ENCODE data around the gene KIF12.

- TF ChIP-seq CTCF (IDR thresholded peaks at IDR 0.05; ENCODE audit: insufficient read depth, low read depth, low read length) (no peak), EZH2 (IDR thresholded peaks at IDR 0.05; ENCODE audit: insufficient read depth, low read length) (no peak)
Measured at GRCh38 chr9:114055061-114055460, 44.0 kb downstream of the KIF12 start.

All from astrocyte (in vitro differentiated cells and primary cell).